Measurements from ENCODE around the gene NLRP10. TPM values are rescaled to one million over a fixed set of nuclear protein-coding genes. Genes with fewer than 3 reads are reported as not detected.

Gene NLRP10
- total RNA-seq, 4 donors from 2014 or later: not detected

DNA sequence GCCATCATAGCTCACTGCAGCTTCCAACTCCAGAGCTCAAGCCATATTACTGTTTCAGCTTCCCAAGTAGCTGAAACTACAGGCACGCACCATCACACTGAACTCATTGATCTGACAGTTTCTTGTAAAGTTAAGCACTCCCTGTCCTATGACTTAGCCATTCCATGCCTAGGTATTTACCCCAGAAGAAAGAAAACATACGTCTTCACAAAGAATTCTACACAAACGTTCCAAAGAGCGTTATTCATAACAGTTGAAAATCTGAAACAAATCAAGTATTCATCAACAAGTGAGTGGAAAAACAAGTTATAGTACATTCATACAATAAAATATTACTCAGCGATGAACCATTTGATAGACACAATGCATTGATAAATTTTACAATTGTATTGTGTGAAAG, 7.8 kb upstream of the NLRP10 start:
- no peaks in the 10 kb centered on the region for H3K36me3 ChIP-seq
- no peaks in the 10 kb centered on the region for H3K9me3 ChIP-seq
- no peaks in the 10 kb centered on the region for H3K4me1 ChIP-seq
- no peak for DNase-seq
- TF ChIP-seq, protein P1, sequence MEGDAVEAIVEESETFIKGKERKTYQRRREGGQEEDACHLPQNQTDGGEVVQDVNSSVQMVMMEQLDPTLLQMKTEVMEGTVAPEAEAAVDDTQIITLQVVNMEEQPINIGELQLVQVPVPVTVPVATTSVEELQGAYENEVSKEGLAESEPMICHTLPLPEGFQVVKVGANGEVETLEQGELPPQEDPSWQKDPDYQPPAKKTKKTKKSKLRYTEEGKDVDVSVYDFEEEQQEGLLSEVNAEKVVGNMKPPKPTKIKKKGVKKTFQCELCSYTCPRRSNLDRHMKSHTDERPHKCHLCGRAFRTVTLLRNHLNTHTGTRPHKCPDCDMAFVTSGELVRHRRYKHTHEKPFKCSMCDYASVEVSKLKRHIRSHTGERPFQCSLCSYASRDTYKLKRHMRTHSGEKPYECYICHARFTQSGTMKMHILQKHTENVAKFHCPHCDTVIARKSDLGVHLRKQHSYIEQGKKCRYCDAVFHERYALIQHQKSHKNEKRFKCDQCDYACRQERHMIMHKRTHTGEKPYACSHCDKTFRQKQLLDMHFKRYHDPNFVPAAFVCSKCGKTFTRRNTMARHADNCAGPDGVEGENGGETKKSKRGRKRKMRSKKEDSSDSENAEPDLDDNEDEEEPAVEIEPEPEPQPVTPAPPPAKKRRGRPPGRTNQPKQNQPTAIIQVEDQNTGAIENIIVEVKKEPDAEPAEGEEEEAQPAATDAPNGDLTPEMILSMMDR (IDR thresholded peaks at IDR 0.05): no peak
- no peak for TF ChIP-seq POLR2A (IDR thresholded peaks at IDR 0.05)
- no peaks in the 10 kb centered on the region for H3K27me3 ChIP-seq
- H3K27ac ChIP-seq: no peak overlapping the region
- no peak overlapping the region for H3K4me3 ChIP-seq

DNA sequence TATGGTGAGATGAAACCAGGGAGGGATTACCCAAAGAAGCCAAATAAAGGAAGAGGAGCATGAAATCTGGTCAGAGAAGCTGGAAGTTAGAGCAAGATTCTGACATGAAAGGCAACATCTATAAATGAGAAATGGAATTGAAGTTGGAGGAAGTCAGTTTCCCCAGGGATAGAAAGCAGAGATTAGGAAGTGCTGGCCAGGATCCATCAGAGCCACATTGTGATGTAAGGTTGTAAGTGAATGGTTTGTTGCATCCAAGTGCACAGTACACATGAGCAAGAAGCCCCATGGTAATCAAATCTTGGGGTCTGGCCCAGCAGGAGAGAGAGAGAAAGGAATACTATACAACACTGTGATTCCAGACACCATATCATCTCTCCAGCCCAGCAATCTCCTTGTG, 6.6 kb upstream of the NLRP10 start:
- H3K36me3 ChIP-seq: no peaks in the 10 kb centered on the region
- no peak overlapping the region for H3K27ac ChIP-seq
- no peak for TF ChIP-seq POLR2A (IDR thresholded peaks at IDR 0.05)
- TF ChIP-seq, protein P1 (IDR thresholded peaks at IDR 0.05): no peak
- no peaks in the 10 kb centered on the region for H3K4me1 ChIP-seq
- no peaks in the 10 kb centered on the region for H3K27me3 ChIP-seq
- H3K4me3 ChIP-seq: no peak overlapping the region
- H3K9me3 ChIP-seq: no peaks in the 10 kb centered on the region
- DNase-seq: no peak

DNA sequence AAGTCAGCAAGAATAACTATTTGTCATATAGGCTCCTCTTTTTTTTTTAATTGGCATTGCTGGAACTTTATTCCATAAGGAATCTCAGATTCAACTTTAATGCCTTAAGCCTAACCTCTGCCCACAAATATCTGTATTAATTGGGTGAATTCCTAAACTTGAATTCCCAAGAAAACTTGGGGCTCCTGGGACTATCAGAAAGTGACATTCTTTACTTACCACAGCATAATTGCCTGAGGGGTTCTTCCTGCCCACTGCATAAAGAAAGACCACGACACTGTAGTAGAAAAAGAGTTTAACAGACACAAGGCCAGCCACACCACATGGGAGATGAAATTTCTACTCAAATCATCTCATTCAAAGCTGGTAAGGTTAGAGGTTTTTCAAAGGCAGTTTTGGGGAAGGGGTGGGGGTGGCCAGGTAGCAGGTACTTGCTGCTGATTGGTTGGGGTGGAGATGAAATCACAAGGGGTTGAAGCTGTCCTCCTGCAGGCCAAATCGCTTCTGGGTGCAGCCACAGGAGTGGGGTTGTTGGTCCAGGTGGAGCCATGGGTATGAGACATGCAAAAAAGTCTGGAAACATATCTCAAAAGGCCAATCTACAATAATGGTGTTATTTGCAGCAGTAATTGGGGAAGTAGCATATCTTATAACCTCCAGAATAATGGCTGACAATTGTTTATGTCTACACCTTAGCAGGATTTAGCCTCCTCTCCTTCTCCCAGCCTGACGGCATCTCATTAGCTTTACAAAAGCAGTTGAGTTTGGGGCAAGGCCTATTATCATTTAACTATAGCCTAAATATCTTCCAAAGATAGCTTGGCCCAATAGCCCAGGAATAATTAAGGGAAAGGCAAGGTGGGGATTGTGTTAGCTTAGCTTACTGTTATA, 4.8 kb upstream of the NLRP10 start:
- H3K4me3 ChIP-seq: no peak overlapping the region

DNA sequence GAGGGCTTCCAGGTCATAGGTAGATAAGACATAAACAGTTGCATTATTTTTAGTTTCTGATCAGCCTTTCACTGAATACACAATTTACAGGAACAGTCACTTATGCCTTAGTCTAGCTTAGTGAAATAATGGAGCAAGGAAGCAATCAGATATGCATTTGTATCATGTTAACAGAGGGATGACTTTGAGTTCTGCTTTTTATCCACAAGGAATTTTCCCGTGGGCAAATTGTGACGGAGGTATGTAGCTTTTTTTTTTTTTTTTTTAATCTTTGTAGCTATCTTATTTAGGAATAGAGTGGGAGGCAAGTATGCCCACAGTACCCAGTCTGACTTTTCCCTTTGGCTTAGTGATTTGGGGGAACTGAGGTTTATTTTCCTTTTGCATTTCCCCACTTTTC, 3.4 kb upstream of the NLRP10 start:
- Histone ChIP-seq H3K4me3 (no peak overlapping the region), H3K27me3 (no peaks in the 10 kb centered on the region), H3K4me1 (no peaks in the 10 kb centered on the region), H3K36me3 (no peaks in the 10 kb centered on the region), H3K27ac (no peak overlapping the region), H3K9me3 (no peaks in the 10 kb centered on the region)
- TF ChIP-seq, protein P1 (IDR thresholded peaks at IDR 0.05): no peak
- no peak for TF ChIP-seq POLR2A (IDR thresholded peaks at IDR 0.05)
- no peak for DNase-seq

More for the DNA sequence above, 4.8 kb upstream of the NLRP10 start:
- Histone ChIP-seq H3K27me3 (no peaks in the 10 kb centered on the region), H3K27ac (no peak overlapping the region), H3K9me3 (no peaks in the 10 kb centered on the region), H3K4me1 (no peaks in the 10 kb centered on the region), H3K36me3 (no peaks in the 10 kb centered on the region)
- TF ChIP-seq, protein P1 (IDR thresholded peaks at IDR 0.05): no peak
- no peak for TF ChIP-seq POLR2A (IDR thresholded peaks at IDR 0.05)
- DNase-seq: no peak

DNA sequence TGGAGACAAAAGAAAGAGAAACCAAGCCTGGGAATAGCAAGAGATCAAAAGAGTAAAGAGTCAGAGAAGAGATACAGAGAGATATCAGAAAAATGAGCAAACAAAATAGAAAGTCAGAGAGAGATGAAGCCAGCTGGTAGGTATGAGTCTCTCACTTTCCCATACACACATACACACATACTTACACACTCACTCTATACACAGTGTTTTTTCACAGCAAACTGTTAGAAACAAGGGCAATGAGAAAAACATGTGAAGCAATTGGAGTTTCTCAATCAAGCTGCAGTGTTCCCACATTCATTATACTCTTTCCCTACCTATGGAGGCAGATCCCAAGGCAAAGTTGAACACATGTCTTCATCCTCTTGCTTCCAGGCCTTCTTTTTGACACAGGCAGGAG, 2.6 kb upstream of the NLRP10 start:
- H3K36me3 ChIP-seq: no peaks in the 10 kb centered on the region
- no peak for DNase-seq
- no peaks in the 10 kb centered on the region for H3K4me1 ChIP-seq
- H3K9me3 ChIP-seq: no peaks in the 10 kb centered on the region
- TF ChIP-seq POLR2A (IDR thresholded peaks at IDR 0.05): no peak
- TF ChIP-seq, protein P1 (IDR thresholded peaks at IDR 0.05): no peak
- no peaks in the 10 kb centered on the region for H3K27me3 ChIP-seq
- no peak overlapping the region for H3K4me3 ChIP-seq
- no peak overlapping the region for H3K27ac ChIP-seq
